SK-N-SH (cell line): Measurements from ENCODE around the gene NFIX. TPM values are rescaled to one million over a fixed set of nuclear protein-coding genes. Genes with fewer than 3 reads are reported as not detected.

Experiments
- CTCF ChIA-PET: fragments of 300-600, 350-600 bp; formaldehyde crosslinking; extraction: SDS; loops from one replicate; lab custom pipeline; 2021; lab: Yijun Ruan, JAX
- POLR2A ChIA-PET: fragments of 350-600 bp; sonication (Branson Sonifier 250); formaldehyde crosslinking; extraction: SDS; loops from one replicate; lab custom pipeline; 2020; ENCODE audit warnings: antibody characterized with exemption, inconsistent platforms; lab: Yijun Ruan, JAX
- DNase-seq: peaks from one replicate; pipeline ENCODE4 v3.0.0; 2012
- H2AFZ ChIP-seq: fragments of 200-600 bp; sonication (generic); 2 replicates; pipeline ENCODE4 v1.8.1; 2016; ENCODE audit warnings: antibody characterized with exemption, mild to moderate bottlenecking, low read depth
- H3F3A ChIP-seq: fragments of 200-600 bp; sonication (generic); replicated peaks from 2 replicates; pipeline ENCODE3; 2016; ENCODE audit warnings: antibody characterized with exemption, mild to moderate bottlenecking; ENCODE audit not compliant: insufficient read depth
- H3K27ac ChIP-seq, 2 experiments: fragments of 200-500 bp in 1 of 2; fragments of 200-600 bp in 1 of 2; sonication (Bioruptor generic) in 1 of 2; sonication (generic), shearing (Covaris generic) in 1 of 2; 2 replicates each; pipeline versions ENCODE4 v1.5.1 to v1.6.1; 2014 to 2016; ENCODE audit warnings: low read depth in 2 of 2, inconsistent platforms in 1 of 2, low read length in 1 of 2, mild to moderate bottlenecking in 1 of 2, mixed read lengths in 1 of 2
- H3K27me3 ChIP-seq: fragments of 200-600 bp; sonication (generic), shearing (Covaris generic); 2 replicates; pipeline ENCODE4 v1.6.1; 2016; ENCODE audit warnings: mixed run types; ENCODE audit not compliant: insufficient read depth
- H3K36me3 ChIP-seq, 2 experiments: fragments of 200-500 bp in 1 of 2; fragments of 200-600 bp in 1 of 2; sonication (Bioruptor generic) in 1 of 2; sonication (generic) in 1 of 2; replicated peaks in 1 of 2; 2 replicates each; pipeline versions ENCODE3 to v1.5.1; 2014 to 2016; ENCODE audit warnings: low read length in 1 of 2, mild to moderate bottlenecking in 1 of 2; ENCODE audit not compliant: insufficient read depth in 2 of 2, control insufficient read depth in 1 of 2
- H3K4me1 ChIP-seq, 2 experiments: fragments of 200-500 bp in 1 of 2; fragments of 200-600 bp in 1 of 2; sonication (Bioruptor generic) in 1 of 2; sonication (generic), shearing (Covaris generic) in 1 of 2; 2 replicates each; pipeline versions ENCODE4 v1.5.1 to v1.6.1; 2014 to 2016; ENCODE audit warnings: low read depth in 1 of 2, low read length in 1 of 2, mixed run types in 1 of 2; ENCODE audit not compliant: insufficient read depth in 2 of 2, control insufficient read depth in 1 of 2
- H3K4me2 ChIP-seq: fragments of 200-600 bp; sonication (generic), shearing (Covaris generic); 2 replicates; pipeline ENCODE4 v1.6.1; 2017; ENCODE audit warnings: mixed run types
- H3K4me3 ChIP-seq, 2 experiments: fragments of 200-500 bp in 1 of 2; fragments of 200-600 bp in 1 of 2; sonication (Bioruptor generic) in 1 of 2; sonication (generic), shearing (Covaris generic) in 1 of 2; 2 replicates each; pipeline versions ENCODE4 v1.5.1 to v1.8.1; 2014 to 2016; ENCODE audit warnings: low read depth in 2 of 2, inconsistent platforms in 1 of 2, low read length in 1 of 2, mild to moderate bottlenecking in 1 of 2, mixed read lengths in 1 of 2, moderate library complexity in 1 of 2
- H3K79me2 ChIP-seq: fragments of 200-600 bp; sonication (generic); 2 replicates; pipeline ENCODE4 v1.8.1; 2017; ENCODE audit warnings: mild to moderate bottlenecking; ENCODE audit not compliant: insufficient read depth
- H3K9ac ChIP-seq: fragments of 200-600 bp; sonication (generic); 2 replicates; pipeline ENCODE4 v1.6.1; 2017; ENCODE audit warnings: mixed run types
- H3K9me2 ChIP-seq: fragments of 200-600 bp; sonication (generic); 2 replicates; pipeline ENCODE4 v1.6.1; 2017; ENCODE audit warnings: mixed run types
- H3K9me3 ChIP-seq: fragments of 200-600 bp; sonication (generic); 2 replicates; pipeline ENCODE4 v1.6.1; 2017; ENCODE audit warnings: mixed run types, mild to moderate bottlenecking, moderate library complexity
- H4K20me1 ChIP-seq: fragments of 200-600 bp; sonication (generic); 2 replicates; pipeline ENCODE4 v1.6.1; 2017; ENCODE audit warnings: mild to moderate bottlenecking, mixed run types; ENCODE audit not compliant: insufficient read depth
- CHD2 ChIP-seq: fragments of 150-350 bp; IDR thresholded peaks from 2 replicates; pipeline ENCODE4 v1.6.1; 2018; ENCODE audit warnings: low read length; ENCODE audit not compliant: partially characterized antibody
- CTCF ChIP-seq: fragments of 200-600 bp; sonication (generic); IDR thresholded peaks from 2 replicates; pipeline ENCODE4 v1.6.1; 2017; ENCODE audit warnings: antibody characterized with exemption, mild to moderate bottlenecking, moderate library complexity
- ELF1 ChIP-seq: IDR thresholded peaks from 2 replicates; pipeline ENCODE4 v1.4.0; 2012
- EZH2phosphoT487 ChIP-seq: fragments of 200-600 bp; sonication (generic); IDR thresholded peaks from 2 replicates; pipeline ENCODE4 v1.6.1; 2017; ENCODE audit warnings: low read depth, mixed run types, mild to moderate bottlenecking, antibody characterized with exemption, moderate library complexity, borderline replicate concordance
- FOSL2 ChIP-seq: IDR thresholded peaks from 2 replicates; pipeline ENCODE4 v1.4.0; 2012; ENCODE audit warnings: low read depth, mild to moderate bottlenecking, moderate library complexity, borderline replicate concordance
- FOXJ3 ChIP-seq: sonication (generic); formaldehyde crosslinking; IDR thresholded peaks from 2 replicates; pipeline ENCODE4 v1.5.1; 2020; ENCODE audit warnings: mild to moderate bottlenecking, missing genetic modification reagents
- FOXM1 ChIP-seq: IDR thresholded peaks from 2 replicates; pipeline ENCODE4 v1.4.0; 2012; ENCODE audit warnings: low read depth, mild to moderate bottlenecking
- GABPA ChIP-seq: IDR thresholded peaks from 2 replicates; pipeline ENCODE4 v1.4.0; 2012; ENCODE audit warnings: low read depth, mild to moderate bottlenecking
- IRF3 ChIP-seq: fragments of 150-350 bp; IDR thresholded peaks from 2 replicates; pipeline ENCODE4 v1.6.1; 2016; ENCODE audit warnings: mild to moderate bottlenecking, low read depth, low read length
- JUND ChIP-seq: IDR thresholded peaks from 2 replicates; pipeline ENCODE4 v1.4.0; 2012
- MAX ChIP-seq: IDR thresholded peaks from 2 replicates; pipeline ENCODE4 v1.4.0; 2012; ENCODE audit warnings: low read depth
- MEF2A ChIP-seq: IDR thresholded peaks from 2 replicates; pipeline ENCODE4 v1.4.0; 2012; ENCODE audit warnings: low read depth, borderline replicate concordance
- MXI1 ChIP-seq: IDR thresholded peaks from 2 replicates; pipeline ENCODE4 v1.6.1; 2012; ENCODE audit warnings: mild to moderate bottlenecking, low read depth, low read length, improper control_type of control experiment
- NRF1 ChIP-seq: IDR thresholded peaks from 2 replicates; pipeline ENCODE4 v1.6.1; 2012; ENCODE audit warnings: low read depth, mild to moderate bottlenecking, low read length
- PBX3 ChIP-seq: IDR thresholded peaks from 2 replicates; pipeline ENCODE4; 2012
- POLR2AphosphoS5 ChIP-seq: IDR thresholded peaks from 2 replicates; pipeline ENCODE4 v1.6.1; 2012; ENCODE audit warnings: low read depth, low read length
- SMC3 ChIP-seq: IDR thresholded peaks from 2 replicates; pipeline ENCODE4 v1.6.1; 2012; ENCODE audit warnings: low read depth, low read length, improper control_type of control experiment
- TCF12 ChIP-seq: IDR thresholded peaks from 2 replicates; pipeline ENCODE4 v1.4.0; 2012
- USF1 ChIP-seq: IDR thresholded peaks from 2 replicates; pipeline ENCODE4 v1.4.0; 2012; ENCODE audit warnings: low read depth, borderline replicate concordance
- WGBS: methylation state at CpG from one replicate; pipeline ENCODE4 v1.1.6; 2017; ENCODE audit warnings: low lambda C conversion rate; 5-methylcytosine and 5-hydroxymethylcytosine counted together
- polyA plus RNA-seq, 3 experiments: library from polyadenylated mRNA; depleted of rRNA; stranded (reverse); fragments of >200 nt; gene quantifications; 2 replicates each; pipeline ENCODE4 v1.2.3, GENCODE V29; 2012

The NFIX gene
- polyA plus RNA-seq, 1 of the 3 experiments (the other 2 are of a cell fraction): 14.8 TPM

GRCh38 chr19:13053238-13053637 lies 58.0 kb downstream of the NFIX start:
- Histone ChIP-seq H3K9me2 (no peaks in the 10 kb centered on the region), H3K9me3 (no peaks in the 10 kb centered on the region), H3K4me3 (peak overlapping the region in 1 of 2 experiments; percentile 3; a peak in 1 of 4 replicates), H4K20me1 (no peaks in the 10 kb centered on the region), H3K36me3 (no peaks in the 10 kb centered on the region), H3K9ac (peak overlapping the region; percentile 93), H3K79me2 (peaks cover 42% of the 10 kb centered on the region; the same call in 1 of the 2 replicates), H2AFZ (no peak overlapping the region), H3K27ac (peak overlapping the region; percentile 100), H3K4me1 (peaks cover 76 to 84% of the 10 kb centered on the region in 2 experiments), H3F3A (peaks cover 32% of the 10 kb centered on the region), H3K27me3 (no peaks in the 10 kb centered on the region), H3K4me2 (peak overlapping the region; percentile 88)
- DNase-seq: no peak
- POLR2A ChIA-PET: interaction anchor here (0.5 to 1.2 kb wide), 4 partner anchors 20 to 262 kb away, joined by 3 read pairs; partner anchors contain the start of genes GCDH and JUNB
- 87% methylated on average over 3 of the region's 3 CpGs for WGBS
- TF ChIP-seq ELF1 (no peak), PBX3 (no peak), POLR2AphosphoS5 (no peak), FOSL2 (no peak)
- CTCF ChIA-PET: interaction anchor here (0.8 to 35.2 kb wide), 12 partner anchors 8 to 88 kb away, joined by 3 to 506 read pairs (median 12); partner anchors contain the start of gene DAND5

- Histone ChIP-seq H3K4me3 (peak overlapping the region in 1 of 2 experiments; percentile 3; a peak in 1 of 4 replicates), H3K79me2 (peaks cover 47% of the 10 kb centered on the region; the same call in 1 of the 2 replicates), H3K4me1 (peaks cover 78 to 91% of the 10 kb centered on the region in 2 experiments), H2AFZ (no peak overlapping the region), H3F3A (peaks cover 33% of the 10 kb centered on the region), H3K36me3 (no peaks in the 10 kb centered on the region), H3K27me3 (no peaks in the 10 kb centered on the region), H3K9ac (peak overlapping the region; percentile 93), H3K9me2 (no peaks in the 10 kb centered on the region), H4K20me1 (no peaks in the 10 kb centered on the region), H3K27ac (peak overlapping the region; percentile 100), H3K9me3 (no peaks in the 10 kb centered on the region), H3K4me2 (peak overlapping the region; percentile 88)
- CTCF ChIA-PET: interaction anchor here (0.7 to 35.2 kb wide), 15 partner anchors 7 to 97 kb away, joined by 3 to 506 read pairs (median 5); partner anchors contain the start of gene DAND5
- DNase-seq: peak; percentile 73
- POLR2A ChIA-PET: interaction anchor here (0.5 to 2.5 kb wide), 10 partner anchors 20 to 262 kb away, joined by 3 to 11 read pairs (median 3); partner anchors contain the start of genes GCDH and JUNB
- 21% methylated on average over 15 of the region's 17 CpGs for WGBS
- TF ChIP-seq CHD2: peak; percentile 69
- no peak for TF ChIP-seq IRF3
- no peak for TF ChIP-seq ELF1
- no peak for TF ChIP-seq JUND
- TF ChIP-seq TCF12: peak; percentile 88
- TF ChIP-seq GABPA: no peak
- TF ChIP-seq USF1: no peak
- TF ChIP-seq MEF2A: no peak
- no peak for TF ChIP-seq FOXJ3 (CRISPR knock-in tag)
- no peak for TF ChIP-seq FOXM1
- peak; percentile 82; the same call in 1 of the 2 replicates for TF ChIP-seq MAX
- no peak for TF ChIP-seq CTCF
- TF ChIP-seq EZH2phosphoT487: no peak
- TF ChIP-seq NRF1: no peak
- TF ChIP-seq PBX3: peak; percentile 75; the same call in 1 of the 2 replicates
- no peak for TF ChIP-seq SMC3
- TF ChIP-seq MXI1: 0 out of 2 replicates have a peak, but pooled peaks have one; percentile 18
Measured at GRCh38 chr19:13053761-13054625, 58.7 kb downstream of the NFIX start.
